Skin of body (tissue), 2 donors: ENCODE measurements around the gene RBM17. TPM values are rescaled to one million over a fixed set of nuclear protein-coding genes. Genes with fewer than 3 reads are reported as not detected.
"Not testable (repeated sequence)": the region's sequence is repeated elsewhere in the genome, so short reads cannot be mapped to it uniquely, and the experiment has no call there.

Experiments used
- DNase-seq: peaks from one replicate; lab custom pipeline; 2025; lab: John Stamatoyannopoulos, UW
- total RNA-seq: library from RNA; depleted of rRNA; stranded (reverse); fragments of >200 nt; gene quantifications from one replicate; pipeline ENCODE4 v1.2.3, GENCODE V29; 2014

The RBM17 gene
- total RNA-seq, 1 donor from 2014 or later: 54.6 TPM

DNA sequence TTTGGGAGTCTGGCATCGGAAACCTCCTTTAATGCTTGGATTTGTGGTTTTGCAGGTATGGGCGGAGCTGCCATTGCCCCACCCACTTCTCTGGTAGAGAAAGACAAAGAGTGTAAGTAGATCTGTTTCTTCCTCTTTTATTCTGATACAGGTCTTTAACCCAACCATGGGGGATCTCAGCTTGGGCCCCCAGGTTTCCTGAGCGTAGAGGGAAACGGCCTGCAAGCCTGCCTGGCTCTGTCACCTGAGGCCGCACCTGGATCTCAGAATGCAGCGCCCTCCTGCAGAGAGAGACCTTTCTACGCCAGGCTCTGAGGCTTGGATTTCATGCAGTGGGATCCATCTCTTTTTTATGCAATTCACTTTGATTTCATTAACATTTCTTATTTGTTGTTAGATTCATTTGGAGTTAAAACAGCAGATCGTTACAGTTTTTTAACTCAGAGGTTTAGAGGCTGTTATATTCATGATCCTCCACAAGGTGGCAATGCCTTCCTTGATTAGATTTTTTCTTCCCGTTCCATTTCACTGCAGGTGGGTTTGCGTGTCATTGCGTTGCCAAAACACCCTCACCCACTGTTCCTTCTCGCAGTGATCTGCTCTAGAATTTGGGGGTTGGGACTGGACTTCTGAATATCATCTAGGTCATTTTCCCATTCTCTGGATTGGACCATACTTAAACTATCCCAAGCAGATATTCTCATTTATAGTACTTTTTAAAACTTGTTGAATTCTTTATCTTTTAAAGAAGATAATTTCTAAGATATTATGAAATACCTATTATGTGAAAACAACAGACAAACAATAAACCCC is 20.0 kb downstream of the RBM17 start:
- DNase-seq: peak; percentile 24

- no peak for DNase-seq
These were observed 20.6 kb downstream of the RBM17 start for GRCh38 chr10:6109444-6109775.

DNA sequence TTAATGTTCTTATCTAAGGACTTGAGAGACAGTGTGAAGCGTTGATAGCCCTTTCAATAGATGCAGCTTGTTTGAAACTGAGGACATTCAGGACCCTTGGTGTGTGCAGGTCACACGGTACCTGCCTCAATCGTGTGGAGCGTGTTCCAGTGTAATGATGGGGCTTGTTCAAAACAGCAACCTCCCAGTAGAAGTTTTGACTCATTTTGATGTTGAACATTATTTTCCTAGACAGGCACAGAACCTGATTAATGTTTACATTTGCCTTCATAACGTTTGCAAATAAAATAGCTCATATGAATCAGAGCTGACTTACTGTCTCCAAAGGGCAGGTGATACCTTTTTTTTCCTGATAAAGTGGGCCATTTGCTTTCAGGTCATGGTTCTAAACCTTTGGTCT is 21.3 kb downstream of the RBM17 start:
- DNase-seq: no peak

DNA sequence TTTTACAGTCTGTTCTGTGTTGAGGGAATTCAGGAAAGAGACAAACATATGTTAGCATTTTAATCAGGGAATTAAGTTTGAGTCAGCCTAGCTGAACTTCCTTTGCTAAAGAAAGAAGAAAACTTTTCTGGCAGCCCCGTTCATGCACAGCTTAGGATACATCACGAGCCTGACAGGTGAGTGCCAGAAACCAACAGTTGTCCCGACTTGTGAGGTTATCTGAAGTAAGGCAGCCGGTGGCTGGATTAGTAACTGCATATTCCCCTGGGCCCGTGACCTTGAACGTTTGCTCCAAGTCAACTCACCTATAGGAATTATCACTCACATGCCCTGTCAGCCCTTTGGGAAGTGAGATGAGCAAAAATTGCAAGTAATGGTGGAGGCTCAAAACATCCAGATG is 24.1 kb downstream of the RBM17 start:
- DNase-seq: no peak

DNA sequence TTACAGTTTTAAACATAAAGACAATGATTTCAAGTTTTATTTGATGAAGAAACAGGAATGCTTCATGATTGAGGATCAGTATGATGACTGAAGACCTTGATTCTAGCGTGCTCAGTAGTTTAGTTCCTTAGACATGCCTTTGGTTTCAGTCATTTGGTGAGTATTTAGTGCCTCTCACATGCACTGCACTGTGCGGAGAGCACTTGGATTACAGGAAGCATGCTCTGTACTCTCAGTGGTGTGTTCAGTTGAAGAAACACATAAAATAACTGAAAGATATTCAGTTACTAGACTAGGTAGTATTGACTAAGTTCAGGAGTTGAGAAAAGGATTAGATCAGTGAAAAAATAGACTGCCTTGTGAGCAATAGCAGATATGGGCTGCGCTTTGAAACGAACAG is 25.5 kb downstream of the RBM17 start:
- no peak for DNase-seq

DNA sequence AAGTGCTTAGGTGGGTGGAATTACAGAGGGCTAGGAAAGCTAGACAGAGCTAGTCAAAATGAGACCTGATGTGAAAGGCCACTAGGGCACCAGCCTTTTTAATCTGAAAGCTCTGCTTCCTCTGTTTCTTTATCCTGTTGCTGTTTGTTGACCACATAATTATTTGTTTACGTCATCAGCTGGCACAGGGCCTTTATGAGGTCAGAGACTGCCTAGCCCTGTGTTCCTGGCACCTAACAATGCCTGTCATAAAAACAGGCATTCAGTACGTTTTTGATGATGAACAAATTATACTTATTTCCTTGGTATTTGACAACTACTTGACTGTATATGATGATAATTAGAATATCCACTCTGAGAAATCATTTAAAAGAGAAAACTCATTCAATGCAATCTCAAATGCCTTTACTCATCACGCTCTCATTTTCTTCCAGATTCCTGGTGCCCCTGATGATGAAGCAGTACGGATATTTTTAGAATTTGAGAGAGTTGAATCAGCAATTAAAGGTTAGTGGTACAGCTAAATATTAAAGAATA is 26.0 kb downstream of the RBM17 start:
- DNase-seq: no peak

- DNase-seq: no peak
These were observed 26.6 kb downstream of the RBM17 start for GRCh38 chr10:6115411-6115810.

DNA sequence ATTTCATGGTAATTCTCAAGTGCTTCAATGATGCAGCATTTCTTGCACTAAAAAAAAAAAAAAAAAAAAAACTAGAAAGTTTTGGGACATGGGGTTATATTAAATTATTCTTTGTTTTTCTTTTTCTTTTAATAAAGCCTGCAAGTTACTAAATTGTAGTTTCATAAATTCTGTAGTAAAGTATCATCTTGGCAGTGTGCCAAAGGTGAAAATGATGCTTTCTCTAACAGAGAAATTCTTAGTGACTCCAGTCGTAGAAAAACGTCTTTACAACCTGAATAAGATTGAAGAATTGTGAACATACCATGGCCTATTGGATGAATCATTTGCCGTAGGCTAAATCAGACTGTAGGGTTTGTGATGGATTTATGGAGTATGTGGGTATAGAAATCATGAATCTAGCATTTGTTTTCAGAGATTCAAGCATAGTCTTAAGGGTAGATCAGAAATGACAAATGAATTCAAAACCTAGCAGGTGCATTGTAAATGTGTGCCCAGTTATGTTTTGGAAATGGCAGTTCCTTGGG is 27.1 kb downstream of the RBM17 start:
- no peak for DNase-seq

DNA sequence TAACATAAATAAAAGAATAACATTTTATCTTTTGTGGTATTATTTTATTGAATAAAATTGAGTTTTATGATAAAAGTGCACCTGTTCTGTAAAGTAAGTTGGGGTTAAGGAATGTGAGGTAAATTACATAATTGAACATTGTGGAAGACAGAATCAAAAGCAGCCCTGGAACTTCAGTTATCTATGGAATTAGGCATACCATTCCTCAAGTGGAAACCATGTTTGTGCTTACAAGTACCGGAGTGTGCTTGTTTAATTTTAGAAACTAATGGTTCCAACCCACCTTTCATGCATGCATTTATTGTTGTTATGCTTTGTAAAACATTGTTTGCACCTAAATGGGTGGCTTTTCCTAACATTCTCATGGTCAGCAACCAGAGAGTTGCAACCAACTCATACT is 28.0 kb downstream of the RBM17 start:
- DNase-seq: no peak

- no peak for DNase-seq
These were observed 28.9 kb downstream of the RBM17 start for GRCh38 chr10:6117711-6118110.

- no peak for DNase-seq
These were observed 30.6 kb downstream of the RBM17 start for GRCh38 chr10:6119423-6119822.

GRCh38 chr10:6119962-6120361 is 31.1 kb downstream of the RBM17 start:
- DNase-seq: no peak

GRCh38 chr10:6120691-6121090 is 31.9 kb downstream of the RBM17 start:
- DNase-seq: no peak

- DNase-seq: no peak
These were observed 32.3 kb downstream of the RBM17 start for GRCh38 chr10:6121146-6121545.

DNA sequence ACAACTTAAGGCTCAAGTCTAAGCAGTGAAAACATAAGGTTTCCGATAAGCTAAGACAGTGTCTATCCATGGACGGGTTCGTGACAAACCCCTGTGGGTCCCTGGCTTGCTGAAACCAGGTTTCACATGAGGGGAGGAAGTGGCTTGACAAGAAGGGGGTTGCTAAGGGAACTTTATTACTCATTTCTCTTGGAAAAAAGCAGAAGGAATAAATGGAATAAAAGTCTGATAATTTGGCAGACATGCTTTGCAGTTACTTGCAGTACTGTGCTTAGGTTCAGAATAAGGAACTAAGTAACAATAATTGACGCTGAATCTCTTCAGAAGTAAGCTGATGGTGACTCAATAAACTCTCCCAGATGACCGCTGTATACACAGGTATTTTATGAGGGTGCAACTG is 34.7 kb downstream of the RBM17 start:
- no peak for DNase-seq

DNA sequence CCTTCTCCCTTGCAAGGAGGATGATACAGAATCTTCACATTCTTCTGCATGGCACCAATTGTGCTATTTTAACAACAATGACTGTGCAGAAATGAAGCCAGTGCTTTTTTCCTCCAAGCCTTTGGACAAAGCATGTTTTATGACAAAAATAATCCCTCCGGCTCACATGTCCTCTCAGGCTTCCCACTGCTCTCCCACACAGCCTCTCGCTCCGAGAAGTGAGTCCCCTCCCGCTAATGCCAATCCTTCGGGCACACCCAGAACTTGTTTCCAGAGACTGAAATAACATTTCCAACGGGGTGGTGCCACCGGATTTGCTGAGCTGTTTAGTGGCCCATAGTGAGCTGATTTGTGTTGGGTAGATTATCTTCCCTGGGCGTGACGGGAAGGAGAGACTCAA is 35.8 kb downstream of the RBM17 start:
- no peak for DNase-seq

DNA sequence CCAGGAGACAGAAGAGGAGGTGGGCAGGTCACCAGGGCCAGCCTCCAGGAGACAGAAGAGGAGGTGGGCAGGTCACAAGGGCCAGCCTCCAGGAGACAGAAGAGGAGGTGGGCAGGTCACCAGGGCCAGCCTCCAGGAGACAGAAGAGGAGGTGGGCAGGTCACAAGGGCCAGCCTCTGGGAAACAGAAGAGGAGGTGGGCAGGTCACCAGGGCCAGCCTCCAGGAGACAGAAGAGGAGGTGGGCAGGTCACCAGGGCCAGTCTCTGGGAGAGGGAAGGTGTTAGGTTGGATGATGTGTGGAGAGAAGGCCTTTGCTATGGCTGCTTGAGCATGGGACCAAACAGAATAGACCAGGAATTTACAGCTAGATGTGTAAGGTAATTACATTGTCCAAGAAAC is 38.6 kb downstream of the RBM17 start:
- DNase-seq: not testable (repeated sequence)

GRCh38 chr10:6128087-6128486 is 39.3 kb downstream of the RBM17 start:
- no peak for DNase-seq

DNA sequence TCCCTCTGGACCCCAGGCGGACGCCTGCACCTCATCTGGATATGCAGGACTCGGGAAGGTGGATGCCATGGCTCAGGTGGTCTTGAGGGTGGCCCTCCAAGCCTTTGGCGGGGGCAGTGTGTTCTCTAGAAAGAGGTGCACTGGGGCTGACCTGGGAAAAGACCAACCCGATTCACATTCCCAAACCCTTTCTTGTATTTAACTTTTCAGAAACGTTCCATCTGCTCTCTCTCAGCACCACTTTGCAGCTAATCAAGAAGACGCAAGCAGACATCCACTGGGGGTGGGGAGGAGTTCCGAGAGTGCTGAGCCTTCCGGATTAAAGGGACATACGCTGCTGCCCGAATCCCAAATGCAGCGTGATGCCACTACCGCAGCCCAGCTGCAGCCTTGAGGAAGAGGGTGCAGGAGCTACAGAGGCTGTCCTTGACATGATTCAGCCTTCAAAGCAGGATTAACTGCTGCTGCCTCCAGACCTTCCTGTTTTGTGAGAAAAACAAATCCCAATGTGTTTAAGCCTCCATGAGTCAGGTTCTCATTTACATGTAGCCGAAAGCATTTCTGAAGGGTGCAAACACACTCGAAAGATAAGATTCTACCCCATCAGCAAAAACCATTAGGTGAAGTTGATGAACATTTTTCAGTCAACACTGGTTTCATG is 39.9 kb downstream of the RBM17 start:
- no peak for DNase-seq

- no peak for DNase-seq
These were observed 42.1 kb downstream of the RBM17 start for GRCh38 chr10:6130848-6131470.

DNA sequence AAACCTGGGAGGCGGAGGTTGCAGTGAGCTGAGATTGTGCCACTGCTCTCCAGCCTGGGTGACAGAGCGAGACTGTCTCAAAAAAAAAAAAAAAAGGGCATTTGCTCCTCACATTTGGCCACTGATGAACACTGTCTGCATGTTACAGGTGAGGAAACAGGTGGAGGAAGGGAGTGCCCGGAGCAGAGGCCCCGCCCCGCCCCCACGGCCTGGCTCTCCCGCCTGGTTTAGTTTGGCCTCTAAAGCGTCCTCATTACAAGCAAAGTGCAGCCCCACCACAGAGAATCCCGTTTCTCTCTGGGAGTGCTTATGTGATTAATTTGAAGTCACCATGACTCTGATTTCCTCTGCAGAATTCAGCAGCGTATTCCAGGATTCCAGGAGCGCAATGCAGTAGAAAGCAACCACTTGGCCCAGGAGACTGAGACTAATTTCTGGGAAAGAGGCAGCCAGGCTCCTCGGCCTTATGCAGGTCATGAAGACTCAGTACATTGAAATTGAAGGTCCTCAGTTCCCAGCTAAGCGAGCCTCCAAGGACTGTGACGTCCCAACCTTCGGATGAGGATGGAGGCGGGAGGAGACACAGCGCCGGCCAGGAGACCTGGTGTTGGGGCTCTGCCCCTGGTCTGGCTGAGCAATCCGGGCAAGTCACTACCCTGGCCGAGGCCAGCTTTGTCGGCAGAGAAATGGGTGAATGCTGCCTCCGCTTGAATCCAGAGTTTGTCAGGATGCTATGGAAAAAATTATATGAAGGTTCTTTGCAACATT is 44.7 kb downstream of the RBM17 start:
- DNase-seq: no peak
